Heart left ventricle (tissue), 16 donors: Measurements from ENCODE around the gene POLD2. TPM values are rescaled to one million over a fixed set of nuclear protein-coding genes. Genes with fewer than 3 reads are reported as not detected.

Source experiments
- ATAC-seq, 4 donors: fragments of 200-7000 bp; cut with Tn5 transposase; one replicate each; pipeline ENCODE4 v1.9.1; 2020 to 2022; ENCODE audit warnings: moderate library complexity in 4 of 4, mild to moderate bottlenecking in 3 of 4, moderate number of reproducible peaks in 1 of 4
- DNase-seq, 5 donors: peaks; one replicate each; pipeline ENCODE4 v3.0.0-alpha.2; 2020
- H3K27ac ChIP-seq, 12 donors: fragments of 200-600 bp; sonication (generic) in 4 of 12; one replicate each; pipeline versions ENCODE4 v1.5.0 to v1.8.0; 2016 to 2022; ENCODE audit warnings: mild to moderate bottlenecking in 2 of 12
- H3K27me3 ChIP-seq, 9 donors: fragments of 200-600 bp; sonication (generic) in 2 of 9; one replicate each; pipeline versions ENCODE4 v1.5.1 to v1.8.0; 2016 to 2022; ENCODE audit warnings: mild to moderate bottlenecking in 3 of 9
- H3K36me3 ChIP-seq, 9 donors: fragments of 200-600 bp; sonication (generic) in 2 of 9; one replicate each; pipeline versions ENCODE4 v1.5.0 to v1.8.0; 2018 to 2022; ENCODE audit warnings: mild to moderate bottlenecking in 2 of 9
- H3K4me1 ChIP-seq, 12 donors: fragments of 200-600 bp; sonication (generic) in 4 of 12; one replicate each; pipeline versions ENCODE4 v1.5.0 to v1.8.0; 2016 to 2022; ENCODE audit warnings: mild to moderate bottlenecking in 3 of 12
- H3K4me3 ChIP-seq, 12 donors: fragments of 200-600 bp; sonication (generic) in 4 of 12; one replicate each; pipeline versions ENCODE4 v1.5.0 to v1.8.0; 2017 to 2022; ENCODE audit warnings: mild to moderate bottlenecking in 9 of 12, moderate library complexity in 4 of 12
- H3K9me3 ChIP-seq, 12 donors: fragments of 200-600 bp; sonication (generic) in 4 of 12; one replicate each; pipeline versions ENCODE4 v1.5.0 to v1.8.0; 2016 to 2022; ENCODE audit warnings: mild to moderate bottlenecking in 1 of 12
- CTCF ChIP-seq, 12 donors: fragments of 200-600 bp; sonication (generic) in 4 of 12; IDR thresholded peaks; one replicate each; pipeline versions ENCODE4 v1.5.0 to v1.8.0; 2018 to 2022; ENCODE audit warnings: antibody characterized with exemption in 12 of 12, mild to moderate bottlenecking in 5 of 12
- POLR2A ChIP-seq, 2 donors: fragments of 450-650 bp; IDR thresholded peaks; one replicate each; pipeline ENCODE4 v1.6.1; 2017; ENCODE audit warnings: antibody characterized with exemption in 2 of 2, mild to moderate bottlenecking in 2 of 2, moderate library complexity in 2 of 2
- WGBS, 4 donors: extraction: QIAGEN DNeasy Blood & Tissue Kit in 2 of 4; methylation state at CpG; one replicate each; pipeline versions ENCODE4 v1.1.5 to v1.1.7; 2013 to 2018; 5-methylcytosine and 5-hydroxymethylcytosine counted together
- intact Hi-C, 10 donors: fragments of 100-400 bp; cut with DNase I; formaldehyde crosslinking; loops; one replicate each; pipeline versions ENCODE4 v1.11.1 to v1.14.2; 2022
- polyA plus RNA-seq, 2 donors: library from polyadenylated mRNA; stranded (reverse); fragments of 200-250 nt; gene quantifications; one replicate each; pipeline ENCODE4 v1.2.3, GENCODE V29; 2013
- total RNA-seq, 9 donors: library from RNA; depleted of rRNA in 2 of 9; stranded (reverse); fragments of >200 nt in 2 of 9; fragmentation: NEBNext Ultra II Directional in 3 of 9; extraction: Animal tissue kit (Norgen Biotek cat#: 25700) in 3 of 9; gene quantifications; one replicate each; pipeline versions ENCODE4 v1.1.0 to v1.2.4, GENCODE V29; 2016 to 2023
- donor health status: ischemic (EF 13 %, LVEDD 7.1; RV severe dilation, severe dysfunction).
- donor health status: healthy with polysubstance abuse.
- donor health status: DM: no; HTN: yes; CAD: no.
- donor health status: DM: no; HTN: no; CAD: no.
- donor health status: ischemic (EF 25% LVEDD 6.9; RV normal size, moderate dysfunction).
- donor health status: ischemic (EF 25% LVEDD 5.7; RV mildly dilated, moderate dysfunction).
- donor health status: healthy.
- donor health status: DM: yes; HTN: yes; CAD: no.
- donor health status: ischemic (EF 35%, LVEDD 5.7; RV mildly dilated, moderate dysfunction).
- donor health status: nonischemic (EF 11% LVEDD 7.7; RV severe dilation, severe dysfunction).
- donor health status: DM: yes; HTN: yes; CAD: no.
- donor health status: PGD.
- donor health status: ischemic (EF 29% LVEDD 5.4; RV normal size, mild dysfunction).
- donor health status: nonischemic (EF 23%, LVEDD 6.1; RV moderate dilation, normal function).

POLD2 gene
- total and polyA plus RNA-seq, 11 donors, result 67.0 to 176 (median 89.2) TPM

- no peak overlapping the region for H3K4me3 ChIP-seq
- peaks cover 0 to 81% (median 69%) of the 10 kb centered on the region in 9 donors for H3K36me3 ChIP-seq
- H3K9me3 ChIP-seq, result no peaks in the 10 kb centered on the region
- intact Hi-C loops, result loop anchor here in 3 of 10 donors (2.0 to 5.0 kb wide), 3 partner anchors 33 to 115 kb away; partner anchors contain the start of genes DBNL (in 1 of the 3) and POLD2 (in 1 of the 3)
- DNase-seq (peak in 4 of 5 donors; percentile 68 to 84 (median 76)), ATAC-seq (peak; percentile 42 to 54 (median 46))
- peak overlapping the region in 11 of 12 donors; percentile 61 to 96 (median 76) for H3K27ac ChIP-seq
- H3K27me3 ChIP-seq, result no peaks in the 10 kb centered on the region
- peaks cover 9 to 78% (median 43%) of the 10 kb centered on the region in 12 donors for H3K4me1 ChIP-seq
- TF ChIP-seq CTCF (IDR thresholded peaks at IDR 0.05) (no peak), POLR2A (IDR thresholded peaks at IDR 0.05) (no peak)
- 44 to 59% (median 52%) methylated on average over 5 of the region's 5 CpGs for WGBS, 4 donors
These were observed 45.7 kb downstream of the POLD2 start for GRCh38 chr7:44077681-44078091.

DNA sequence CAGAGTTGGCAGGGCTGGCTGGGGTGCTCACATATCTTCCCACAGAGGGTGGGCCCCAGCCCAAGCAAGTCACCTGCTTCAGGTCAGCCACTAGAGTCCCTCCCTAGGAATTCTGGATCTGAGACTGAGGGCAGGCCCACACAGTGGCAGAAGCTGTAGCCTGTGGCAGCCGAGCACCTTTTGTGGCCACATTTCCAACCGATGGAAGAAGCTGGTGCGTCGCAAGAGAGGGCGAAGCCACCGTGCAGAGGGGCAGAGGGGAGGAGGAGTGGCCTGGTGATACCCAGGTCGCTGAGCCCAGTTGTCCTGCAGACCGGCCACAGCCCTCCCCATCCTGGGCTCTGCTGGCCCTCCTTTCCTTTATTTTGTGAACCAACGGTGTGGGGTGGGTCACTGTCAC, 46.3 kb downstream of the POLD2 start:
- peak in 1 of 5 donors; percentile 17 for DNase-seq
- Histone ChIP-seq H3K4me3 (no peak overlapping the region), H3K27ac (peak overlapping the region in 11 of 12 donors; percentile 32 to 96 (median 76)), H3K4me1 (peaks cover 13 to 84% (median 49%) of the 10 kb centered on the region in 12 donors), H3K36me3 (peaks cover 0 to 83% (median 70%) of the 10 kb centered on the region in 9 donors), H3K9me3 (no peaks in the 10 kb centered on the region), H3K27me3 (no peaks in the 10 kb centered on the region)
- TF ChIP-seq POLR2A (IDR thresholded peaks at IDR 0.05) (no peak), CTCF (IDR thresholded peaks at IDR 0.05) (no peak)
- intact Hi-C loops, result loop anchor here in 2 of 10 donors (5.0 kb wide), 2 partner anchors 45 to 115 kb away; partner anchors contain the start of gene POLD2 (in 1 of the 2)
- ATAC-seq, result no peak
- 84 to 90% (median 89%) methylated on average over 9 of the region's 9 CpGs for WGBS, 4 donors

DNA sequence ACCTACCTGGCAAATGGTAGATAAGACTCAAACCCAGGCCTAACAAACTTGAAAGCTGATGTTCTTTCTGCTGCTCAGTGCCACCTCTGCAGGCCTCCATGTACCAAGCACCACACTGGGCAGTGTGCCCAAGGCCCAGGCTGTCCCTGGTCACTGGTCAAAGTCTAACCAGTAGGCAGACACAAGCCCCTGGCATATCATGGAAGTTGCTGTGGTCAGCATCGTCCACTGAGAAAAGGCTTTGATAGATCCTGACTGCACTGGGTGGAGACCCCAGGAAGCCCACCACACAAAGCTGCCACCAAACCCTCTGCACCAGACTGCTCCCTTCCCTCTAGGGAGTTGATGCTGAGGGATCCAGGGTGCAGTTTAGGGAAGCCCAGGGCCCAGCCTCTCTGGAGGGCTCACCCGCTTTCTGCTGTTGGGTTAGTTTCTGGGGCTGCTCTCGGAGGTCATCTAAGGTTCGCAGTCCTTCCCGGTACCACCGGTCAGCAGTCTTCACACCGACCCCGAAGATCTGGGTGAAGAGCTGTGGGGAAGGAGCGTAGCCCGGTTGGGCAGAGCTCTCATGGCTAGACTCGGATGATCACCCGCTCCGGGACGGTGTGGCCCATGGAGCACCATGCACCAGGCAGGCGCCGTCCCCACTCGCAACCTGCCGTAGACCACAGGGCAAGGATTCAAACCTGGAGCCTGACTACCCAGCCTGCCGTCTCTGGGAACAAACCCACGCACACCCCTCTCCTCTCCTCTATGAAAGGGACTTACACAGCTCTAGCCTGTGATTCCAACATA, 47.0 kb downstream of the POLD2 start:
- TF ChIP-seq CTCF (IDR thresholded peaks at IDR 0.05) (no peak), POLR2A (IDR thresholded peaks at IDR 0.05) (no peak)
- peaks cover 13 to 84% (median 51%) of the 10 kb centered on the region in 12 donors for H3K4me1 ChIP-seq
- intact Hi-C loops, result loop anchor here in 2 of 10 donors (5.0 kb wide), 2 partner anchors 46 to 116 kb away; partner anchors contain the start of gene POLD2 (in 1 of the 2)
- H3K9me3 ChIP-seq, result no peaks in the 10 kb centered on the region
- DNase-seq, result peak in 2 of 5 donors; percentile 57 to 68
- H3K4me3 ChIP-seq, result no peak overlapping the region
- peak overlapping the region in 5 of 12 donors; percentile 17 to 96 (median 76) for H3K27ac ChIP-seq
- peaks cover 0 to 83% (median 70%) of the 10 kb centered on the region in 9 donors for H3K36me3 ChIP-seq
- no peaks in the 10 kb centered on the region for H3K27me3 ChIP-seq
- 91 to 95% (median 94%) methylated on average over 17 to 20 of the region's 20 CpGs for WGBS, 4 donors
- no peak for ATAC-seq
